ENCODE results near the gene PORCN. TPM values are rescaled to one million over a fixed set of nuclear protein-coding genes. Genes with fewer than 3 reads are reported as not detected.

PORCN gene
- total and polyA plus RNA-seq, 2 of the 4 experiments (the other 2 are of a cell fraction) = 4.1 to 10.1 TPM

DNA sequence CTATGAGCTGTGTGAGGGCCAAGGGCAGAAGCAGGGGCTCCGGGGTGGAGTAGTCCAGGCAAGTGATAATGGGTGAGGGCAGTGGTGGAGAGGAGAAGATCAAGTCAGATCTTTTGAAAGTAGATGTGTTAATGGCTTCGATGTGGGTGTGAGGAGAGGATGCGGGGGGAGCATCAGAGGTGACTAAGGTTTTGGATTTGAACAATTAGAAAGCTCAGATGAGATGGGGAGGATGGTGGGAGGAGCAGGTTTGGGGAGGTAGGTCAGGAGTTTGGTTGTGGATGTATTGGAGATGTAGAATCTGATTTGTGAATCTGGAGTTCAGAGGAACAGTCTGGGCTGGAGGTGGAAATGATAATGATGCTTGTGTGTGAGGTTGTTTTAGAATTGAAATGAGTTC is 28.2 kb upstream of the PORCN start:
- Histone ChIP-seq H3K27ac (ENCODE audit: insufficient read depth, low read length) (no peak overlapping the region), H3K27me3 (ENCODE audit: control insufficient read depth, insufficient read depth, low read length) (no peaks in the 10 kb centered on the region), H2BK15ac (ENCODE audit: low read depth, low read length) (no peak overlapping the region), H2AK5ac (ENCODE audit: low read depth, low read length) (no peak overlapping the region), H3K9me3 (ENCODE audit: control insufficient read depth, insufficient read depth, low read length) (no peaks in the 10 kb centered on the region), H3K4me2 (ENCODE audit: low read depth, low read length) (no peak overlapping the region), H3K4me1 (ENCODE audit: control insufficient read depth, insufficient read depth, low read length) (no peaks in the 10 kb centered on the region), H2BK5ac (ENCODE audit: low read depth, low read length, poor library complexity, severe bottlenecking) (no peak overlapping the region), H3K14ac (replicated peaks; ENCODE audit: low read depth, low read length) (no peak overlapping the region), H3K18ac (ENCODE audit: low read depth, low read length) (no peak overlapping the region), H2BK120ac (ENCODE audit: low read depth, low read length) (no peak overlapping the region), H2AK9ac (replicated peaks; ENCODE audit: low read depth, low read length, poor library complexity) (no peak overlapping the region), H3K9me1 (ENCODE audit: insufficient read depth, low read length) (peaks cover 7% of the 10 kb centered on the region), H3K9ac (ENCODE audit: low read depth, low read length) (no peak overlapping the region), H3K4ac (ENCODE audit: low read depth, low read length) (no peak overlapping the region), H3K4me3 (ENCODE audit: insufficient read depth, low read depth, low read length) (no peak overlapping the region), H3K23ac (ENCODE audit: low read depth, low read length) (no peak overlapping the region), H2AFZ (replicated peaks; ENCODE audit: low read length, poor library complexity) (no peak overlapping the region), H3K36me3 (ENCODE audit: control insufficient read depth, insufficient read depth, low read length) (peaks cover 13% of the 10 kb centered on the region), H3K79me1 (ENCODE audit: low read depth in 1 of 2, low read length in 2 of 2) (peaks cover 0 to 23% of the 10 kb centered on the region in 2 experiments; a peak in 2 of 4 replicates), H4K8ac (ENCODE audit: low read depth in 2 of 2, low read length in 2 of 2) (no peak overlapping the region), H4K20me1 (ENCODE audit: insufficient read depth, low read length) (no peaks in the 10 kb centered on the region; the same call in 1 of the 2 replicates), H3K56ac (ENCODE audit: extremely low read depth, insufficient read depth, low read length) (no peak overlapping the region), H4K5ac (ENCODE audit: low read depth, low read length) (no peak overlapping the region), H2BK20ac (ENCODE audit: low read depth, low read length) (no peak overlapping the region), H4K91ac (ENCODE audit: insufficient read depth, low read depth, low read length) (no peak overlapping the region)
- BruUV-seq (replicated peaks) = no TSS peak
- DNase-seq (no peak), ATAC-seq (ENCODE audit: low read depth) (no peak)
- TF ChIP-seq CHD1 (IDR thresholded peaks at IDR 0.05; ENCODE audit: low read depth, low read length) (no peak), MXI1 (IDR thresholded peaks at IDR 0.05; ENCODE audit: borderline replicate concordance, low read depth, low read length) (no peak), BHLHE40 (IDR thresholded peaks at IDR 0.05; ENCODE audit: low read depth, low read length) (no peak), CEBPB (IDR thresholded peaks at IDR 0.05; ENCODE audit: low read depth, low read length) (no peak), FOS (IDR thresholded peaks at IDR 0.05; ENCODE audit: low read depth, low read length) (no peak), RCOR1 (IDR thresholded peaks at IDR 0.05; ENCODE audit: insufficient replicate concordance, low read length) (no peak), RAD21 (IDR thresholded peaks at IDR 0.05; ENCODE audit: low read length) (no peak), SMC3 (IDR thresholded peaks at IDR 0.05; ENCODE audit: low read depth, low read length) (no peak), MAZ (IDR thresholded peaks at IDR 0.05; ENCODE audit: borderline replicate concordance, low read depth, low read length) (no peak), NFE2L2 (IDR thresholded peaks at IDR 0.05; ENCODE audit: low read depth, low read length) (no peak), RFX5 (IDR thresholded peaks at IDR 0.05; ENCODE audit: low read depth, low read length) (no peak), MAFK (IDR thresholded peaks at IDR 0.05; ENCODE audit: low read depth, low read length) (no peak), POLR2A (IDR thresholded peaks at IDR 0.05; ENCODE audit: low read depth, low read length) (no peak), USF2 (IDR thresholded peaks at IDR 0.05; ENCODE audit: low read depth, low read length) (no peak)
- TF ChIP-seq, protein P1, sequence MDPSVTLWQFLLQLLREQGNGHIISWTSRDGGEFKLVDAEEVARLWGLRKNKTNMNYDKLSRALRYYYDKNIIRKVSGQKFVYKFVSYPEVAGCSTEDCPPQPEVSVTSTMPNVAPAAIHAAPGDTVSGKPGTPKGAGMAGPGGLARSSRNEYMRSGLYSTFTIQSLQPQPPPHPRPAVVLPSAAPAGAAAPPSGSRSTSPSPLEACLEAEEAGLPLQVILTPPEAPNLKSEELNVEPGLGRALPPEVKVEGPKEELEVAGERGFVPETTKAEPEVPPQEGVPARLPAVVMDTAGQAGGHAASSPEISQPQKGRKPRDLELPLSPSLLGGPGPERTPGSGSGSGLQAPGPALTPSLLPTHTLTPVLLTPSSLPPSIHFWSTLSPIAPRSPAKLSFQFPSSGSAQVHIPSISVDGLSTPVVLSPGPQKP (IDR thresholded peaks at IDR 0.05; ENCODE audit: borderline replicate concordance, low read depth, low read length) = no peak
- TF ChIP-seq, protein P2, sequence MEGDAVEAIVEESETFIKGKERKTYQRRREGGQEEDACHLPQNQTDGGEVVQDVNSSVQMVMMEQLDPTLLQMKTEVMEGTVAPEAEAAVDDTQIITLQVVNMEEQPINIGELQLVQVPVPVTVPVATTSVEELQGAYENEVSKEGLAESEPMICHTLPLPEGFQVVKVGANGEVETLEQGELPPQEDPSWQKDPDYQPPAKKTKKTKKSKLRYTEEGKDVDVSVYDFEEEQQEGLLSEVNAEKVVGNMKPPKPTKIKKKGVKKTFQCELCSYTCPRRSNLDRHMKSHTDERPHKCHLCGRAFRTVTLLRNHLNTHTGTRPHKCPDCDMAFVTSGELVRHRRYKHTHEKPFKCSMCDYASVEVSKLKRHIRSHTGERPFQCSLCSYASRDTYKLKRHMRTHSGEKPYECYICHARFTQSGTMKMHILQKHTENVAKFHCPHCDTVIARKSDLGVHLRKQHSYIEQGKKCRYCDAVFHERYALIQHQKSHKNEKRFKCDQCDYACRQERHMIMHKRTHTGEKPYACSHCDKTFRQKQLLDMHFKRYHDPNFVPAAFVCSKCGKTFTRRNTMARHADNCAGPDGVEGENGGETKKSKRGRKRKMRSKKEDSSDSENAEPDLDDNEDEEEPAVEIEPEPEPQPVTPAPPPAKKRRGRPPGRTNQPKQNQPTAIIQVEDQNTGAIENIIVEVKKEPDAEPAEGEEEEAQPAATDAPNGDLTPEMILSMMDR (conservative IDR thresholded peaks at IDR 0.05; ENCODE audit: low read depth, low read length) = no peak
- ChIA-PET CTCF (interaction anchor here (0.5 kb wide), 1 partner anchor 533 kb away, joined by 3 read pairs; no protein-coding TSS in a partner anchor), POLR2A (ENCODE audit: unreplicated experiment) (no interaction called here)
- intact Hi-C loops (cut with micrococcal nuclease) = no loop called here
- dilution Hi-C loops (cut with HindIII; ENCODE audit: low sequenced_read_pairs, unreplicated experiment) = no loop called here
- in situ Hi-C loops (cut with MboI; ENCODE audit: low sequenced_read_pairs) = no loop called here
- WGBS, 2 experiments (ENCODE audit: extremely low coverage in 2 of 2, insufficient read length in 1 of 2) = 69% methylated on average over 3 of the region's 3 CpGs; no CpG with 5 or more reads in 1 of the 2 experiments
